GM23338 (cell line): ENCODE results near the gene OSBPL5. TPM values are rescaled to one million over a fixed set of nuclear protein-coding genes. Genes with fewer than 3 reads are reported as not detected.

Experiments used
- ATAC-seq: fragments of 200-7000 bp; cut with Tn5 transposase; 3 replicates; pipeline ENCODE4 v1.9.1; 2020
- DNase-seq: peaks from one replicate; pipeline ENCODE4 v3.0.0-alpha.2; 2015; ENCODE audit warnings: low spot score
- H2AFZ ChIP-seq: fragments of 200-600 bp; sonication (generic); 2 replicates; pipeline ENCODE4 v1.8.0; 2016; ENCODE audit warnings: antibody characterized with exemption, mild to moderate bottlenecking, moderate library complexity
- H3F3A ChIP-seq: fragments of 200-600 bp; sonication (generic); replicated peaks from 2 replicates; pipeline ENCODE4 v1.8.0; 2017; ENCODE audit warnings: antibody characterized with exemption, mixed run types, low read depth
- H3K27ac ChIP-seq: fragments of 200-600 bp; sonication (generic); 2 replicates; pipeline ENCODE4 v1.6.1; 2016; ENCODE audit warnings: low read depth
- H3K27me3 ChIP-seq: fragments of 200-600 bp; sonication (generic); 2 replicates; pipeline ENCODE4 v1.8.0; 2016; ENCODE audit warnings: mild to moderate bottlenecking, mixed run types, moderate library complexity; ENCODE audit not compliant: insufficient read depth
- H3K36me3 ChIP-seq: fragments of 200-600 bp; sonication (generic); 2 replicates; pipeline ENCODE4 v1.8.0; 2016; ENCODE audit warnings: mild to moderate bottlenecking; ENCODE audit not compliant: insufficient read depth
- H3K4me1 ChIP-seq: fragments of 200-600 bp; sonication (generic); 2 replicates; pipeline ENCODE4 v1.8.0; 2016; ENCODE audit warnings: mild to moderate bottlenecking, moderate library complexity; ENCODE audit not compliant: insufficient read depth
- H3K4me2 ChIP-seq: fragments of 200-600 bp; sonication (generic); 2 replicates; pipeline ENCODE4 v1.7.1; 2017; ENCODE audit warnings: mixed run types
- H3K4me3 ChIP-seq: fragments of 200-600 bp; sonication (generic); 2 replicates; pipeline ENCODE4 v1.6.1; 2016; ENCODE audit warnings: mixed run types
- H3K79me2 ChIP-seq: fragments of 200-600 bp; sonication (generic); replicated peaks from 2 replicates; pipeline ENCODE4 v1.8.0; 2017; ENCODE audit warnings: mild to moderate bottlenecking; ENCODE audit not compliant: insufficient read depth
- H3K9me2 ChIP-seq: fragments of 200-600 bp; sonication (generic); 2 replicates; pipeline ENCODE4 v1.8.0; 2017; ENCODE audit not compliant: insufficient read depth
- H4K20me1 ChIP-seq: fragments of 200-600 bp; sonication (generic); replicated peaks from 2 replicates; pipeline ENCODE4 v1.8.0; 2017; ENCODE audit warnings: mild to moderate bottlenecking; ENCODE audit not compliant: insufficient read depth
- H3K27ac Mint-ChIP-seq: 2 replicates; pipeline ENCODE4 v1.8.0; 2020; ENCODE audit warnings: inconsistent platforms, mild to moderate bottlenecking, moderate library complexity, mixed read lengths
- H3K27me3 Mint-ChIP-seq: 3 replicates; pipeline ENCODE4 v1.8.0; 2022; ENCODE audit warnings: low read depth, mild to moderate bottlenecking, moderate library complexity, mixed read lengths, inconsistent platforms; ENCODE audit not compliant: insufficient read depth, poor library complexity
- H3K36me3 Mint-ChIP-seq: 3 replicates; pipeline ENCODE4 v1.8.0; 2021; ENCODE audit warnings: low read depth, mild to moderate bottlenecking, inconsistent platforms, moderate library complexity, mixed read lengths
- H3K4me1 Mint-ChIP-seq: 3 replicates; pipeline ENCODE4 v1.8.0; 2020; ENCODE audit warnings: mild to moderate bottlenecking, inconsistent platforms, mixed read lengths
- H3K4me3 Mint-ChIP-seq: 3 replicates; pipeline ENCODE4 v1.8.0; 2021; ENCODE audit warnings: moderate library complexity, mild to moderate bottlenecking, inconsistent platforms, mixed read lengths
- H3K9me3 Mint-ChIP-seq: 3 replicates; pipeline ENCODE4 v1.8.0; 2020; ENCODE audit warnings: moderate library complexity, mild to moderate bottlenecking, inconsistent platforms, mixed read lengths
- CREB1 ChIP-seq: fragments of 250-450 bp; sonication (Bioruptor Pico); IDR thresholded peaks from 2 replicates; pipeline ENCODE4 v1.5.0; 2020; ENCODE audit warnings: low read depth, mild to moderate bottlenecking, moderate library complexity
- CTCF ChIP-seq, 2 experiments: fragments of 200-600 bp in 1 of 2; sonication (generic) in 1 of 2; conservative IDR thresholded peaks; 2 replicates each; pipeline versions ENCODE4 v1.5.1 to v1.6.1; 2016 to 2017; ENCODE audit warnings: antibody characterized with exemption in 2 of 2, low read depth in 2 of 2, mild to moderate bottlenecking in 2 of 2, moderate library complexity in 1 of 2
- ETS1 ChIP-seq: IDR thresholded peaks from 2 replicates; pipeline ENCODE4 v1.6.1; 2016; ENCODE audit warnings: antibody characterized with exemption
- EZH2 ChIP-seq: fragments of 200-600 bp; sonication (generic); IDR thresholded peaks from one replicate; pipeline ENCODE4 v1.8.0; 2017; ENCODE audit warnings: antibody characterized with exemption, mild to moderate bottlenecking, low read depth; ENCODE audit not compliant: unreplicated experiment
- EZH2phosphoT487 ChIP-seq: fragments of 200-600 bp; sonication (generic); IDR thresholded peaks from one replicate; pipeline ENCODE4 v1.8.1; 2018; ENCODE audit warnings: antibody characterized with exemption; ENCODE audit not compliant: unreplicated experiment
- JUNB ChIP-seq: IDR thresholded peaks from one replicate; pipeline ENCODE4 v1.6.1; 2016; ENCODE audit warnings: antibody characterized with exemption; ENCODE audit not compliant: unreplicated experiment
- NANOG ChIP-seq: IDR thresholded peaks from 2 replicates; pipeline ENCODE4 v1.6.1; 2016; ENCODE audit warnings: antibody characterized with exemption, borderline replicate concordance
- POLR2AphosphoS5 ChIP-seq: IDR thresholded peaks from 2 replicates; pipeline ENCODE4 v1.6.1; 2016; ENCODE audit warnings: antibody characterized with exemption, low read depth
- REST ChIP-seq: IDR thresholded peaks from one replicate; pipeline ENCODE4 v1.6.1; 2018; ENCODE audit warnings: antibody characterized with exemption; ENCODE audit not compliant: unreplicated experiment
- STAT1 ChIP-seq: IDR thresholded peaks from one replicate; pipeline ENCODE4 v1.6.1; 2016; ENCODE audit warnings: antibody characterized with exemption; ENCODE audit not compliant: unreplicated experiment
- ZNF114 ChIP-seq: fragments of 250-450 bp; sonication (Bioruptor Pico); IDR thresholded peaks from 2 replicates; pipeline ENCODE4 v1.5.0; 2020; ENCODE audit warnings: mild to moderate bottlenecking, moderate library complexity
- ZNF331 ChIP-seq: fragments of 250-450 bp; sonication (Bioruptor Pico); IDR thresholded peaks from 2 replicates; pipeline ENCODE4 v1.5.0; 2020; ENCODE audit warnings: low read depth, mild to moderate bottlenecking, moderate library complexity
- polyA plus RNA-seq: library from polyadenylated mRNA; unstranded; fragments of >200 nt; fragmentation: Nextera tagmentation; extraction: Ambion mirVana; gene quantifications from 2 replicates; pipeline ENCODE4 v1.2.1, GENCODE V29; 2016
- total RNA-seq: library from RNA; depleted of rRNA; stranded (reverse); fragments of >200 nt; shearing (Covaris generic); gene quantifications from 2 replicates; pipeline ENCODE4 v1.2.3, GENCODE V29; 2014

The OSBPL5 gene
- total and polyA plus RNA-seq, 2 experiments from 2014 or later: 2.7 to 12.0 TPM

- H3K4me3 ChIP-seq: no peak overlapping the region
- no peak for TF ChIP-seq ZNF331 (CRISPR knock-in tag)
- TF ChIP-seq EZH2phosphoT487: no peak
- TF ChIP-seq REST: no peak
- no peak for TF ChIP-seq JUNB
- no peak for TF ChIP-seq ETS1
- no peak for TF ChIP-seq POLR2AphosphoS5
- no peak for TF ChIP-seq NANOG
- no peak for TF ChIP-seq EZH2
- H4K20me1 ChIP-seq: no peaks in the 10 kb centered on the region
- no peaks in the 10 kb centered on the region for H3F3A ChIP-seq
- no peaks in the 10 kb centered on the region for H3K27me3 ChIP-seq
- DNase-seq: no peak
- Mint-ChIP-seq H3K9me3 (peaks cover 35% of the 10 kb centered on the region), H3K36me3 (peaks cover 27% of the 10 kb centered on the region), H3K4me1 (no peaks in the 10 kb centered on the region), H3K27me3 (peaks cover 1% of the 10 kb centered on the region), H3K27ac (no peak overlapping the region), H3K4me3 (no peak overlapping the region)
- no peak for ATAC-seq
- H3K4me1 ChIP-seq: no peaks in the 10 kb centered on the region
- H3K4me2 ChIP-seq: no peak overlapping the region
- peaks cover 10% of the 10 kb centered on the region for H3K36me3 ChIP-seq
- no peaks in the 10 kb centered on the region for H3K9me2 ChIP-seq
- no peaks in the 10 kb centered on the region for H3K79me2 ChIP-seq
- H3K27ac ChIP-seq: no peak overlapping the region
- H2AFZ ChIP-seq: no peak overlapping the region
These were observed 45.8 kb downstream of the OSBPL5 start for GRCh38 chr11:3119141-3119821.

GRCh38 chr11:3115321-3115720, 49.8 kb downstream of the OSBPL5 start:
- Mint-ChIP-seq H3K9me3 (peaks cover 75% of the 10 kb centered on the region), H3K4me3 (no peak overlapping the region), H3K36me3 (peaks cover 58% of the 10 kb centered on the region), H3K4me1 (no peaks in the 10 kb centered on the region; the same call in 2 of the 3 replicates), H3K27ac (no peak overlapping the region), H3K27me3 (no peaks in the 10 kb centered on the region)
- H3K4me3 ChIP-seq: no peak overlapping the region
- H3K36me3 ChIP-seq: peaks cover 28% of the 10 kb centered on the region
- H2AFZ ChIP-seq: no peak overlapping the region
- H3K9me2 ChIP-seq: no peaks in the 10 kb centered on the region
- H3K79me2 ChIP-seq: no peaks in the 10 kb centered on the region
- H4K20me1 ChIP-seq: no peaks in the 10 kb centered on the region
- no peak overlapping the region for H3K27ac ChIP-seq
- no peak overlapping the region for H3K4me2 ChIP-seq
- H3K27me3 ChIP-seq: no peaks in the 10 kb centered on the region
- no peaks in the 10 kb centered on the region for H3K4me1 ChIP-seq
- ATAC-seq (no peak), DNase-seq (no peak)
- H3F3A ChIP-seq: 0 out of 2 replicates have a peak, but pooled peaks cover 3% of the 10 kb centered on the region
- TF ChIP-seq ETS1: no peak
- TF ChIP-seq NANOG: no peak
- no peak for TF ChIP-seq EZH2
- no peak for TF ChIP-seq CTCF (conservative IDR thresholded peaks at IDR 0.05; ENCODE audit: low read depth in 2 of 2)
- no peak for TF ChIP-seq ZNF331 (CRISPR knock-in tag)
- TF ChIP-seq STAT1: no peak
- TF ChIP-seq ZNF114 (CRISPR knock-in tag): no peak
- TF ChIP-seq REST: no peak
- TF ChIP-seq CREB1 (CRISPR knock-in tag): no peak
- TF ChIP-seq EZH2phosphoT487: no peak
- TF ChIP-seq JUNB: no peak
